Neural cell (in vitro differentiated cells): ENCODE measurements around the gene GNAI2. TPM values are rescaled to one million over a fixed set of nuclear protein-coding genes. Genes with fewer than 3 reads are reported as not detected.

ENCODE experiments used
- H2AFZ ChIP-seq: fragments of 200-600, 300-800 bp; sonication (generic), shearing (Covaris generic); 2 replicates; pipeline ENCODE4 v1.6.0; 2014; ENCODE audit warnings: low read depth, mild to moderate bottlenecking, antibody characterized with exemption, low read length, moderate library complexity
- H3F3A ChIP-seq: fragments of 200-600 bp; shearing (Covaris generic); 2 replicates; pipeline ENCODE4 v1.6.1; 2016; ENCODE audit warnings: mild to moderate bottlenecking, moderate library complexity, mixed read lengths, antibody characterized with exemption, low read length; ENCODE audit not compliant: insufficient read depth, poor library complexity, severe bottlenecking
- H3K27ac ChIP-seq: fragments of 200-600, 300-800 bp; sonication (generic), shearing (Covaris generic); 2 replicates; pipeline ENCODE4 v1.5.1; 2014; ENCODE audit warnings: mild to moderate bottlenecking, low read length, moderate library complexity
- H3K27me3 ChIP-seq: fragments of 300-800, 200-600 bp; sonication (generic), shearing (Covaris generic); 2 replicates; pipeline ENCODE4 v1.6.0; 2014; ENCODE audit warnings: mild to moderate bottlenecking, low read depth, low read length, moderate library complexity; ENCODE audit not compliant: insufficient read depth
- H3K36me3 ChIP-seq: fragments of 300-800, 200-600 bp; sonication (generic), shearing (Covaris generic); 2 replicates; pipeline ENCODE4 v1.5.1; 2014; ENCODE audit warnings: mild to moderate bottlenecking, antibody characterized with exemption, low read length, moderate library complexity; ENCODE audit not compliant: insufficient read depth
- H3K4me2 ChIP-seq: fragments of 300-800, 200-600 bp; sonication (generic), shearing (Covaris generic); 2 replicates; pipeline ENCODE4 v1.6.0; 2014; ENCODE audit warnings: mild to moderate bottlenecking, low read length
- H3K4me3 ChIP-seq: fragments of 300-800, 200-600 bp; sonication (generic), shearing (Covaris generic); 2 replicates; pipeline ENCODE4 v1.5.1; 2014; ENCODE audit warnings: mild to moderate bottlenecking, low read length, moderate library complexity
- H3K79me2 ChIP-seq: fragments of 200-600 bp; shearing (Covaris generic); replicated peaks from 2 replicates; pipeline ENCODE4 v1.6.0; 2014; ENCODE audit warnings: mild to moderate bottlenecking, low read length, moderate library complexity; ENCODE audit not compliant: insufficient read depth
- H3K9ac ChIP-seq: fragments of 300-800, 200-600 bp; sonication (generic), shearing (Covaris generic); 2 replicates; pipeline ENCODE4 v1.6.1; 2016; ENCODE audit warnings: mild to moderate bottlenecking, low read length, mixed read lengths
- H3K9me2 ChIP-seq: fragments of 200-600 bp; shearing (Covaris generic); 2 replicates; pipeline ENCODE4 v1.6.1; 2016; ENCODE audit warnings: mild to moderate bottlenecking, low read length, mixed read lengths; ENCODE audit not compliant: insufficient read depth
- H3K9me3 ChIP-seq: fragments of 200-600, 300-800 bp; sonication (generic), shearing (Covaris generic); 2 replicates; pipeline ENCODE4 v1.6.1; 2016; ENCODE audit warnings: mild to moderate bottlenecking, mixed run types, low read length, moderate library complexity, mixed read lengths
- H4K20me1 ChIP-seq: fragments of 200-600 bp; shearing (Covaris generic); 2 replicates; pipeline ENCODE4 v1.6.1; 2016; ENCODE audit warnings: mild to moderate bottlenecking, mixed run types; ENCODE audit not compliant: insufficient read depth
- EP300 ChIP-seq: fragments of 450-650 bp; conservative IDR thresholded peaks from 2 replicates; pipeline ENCODE4 v1.6.1; 2014; ENCODE audit warnings: antibody characterized with exemption, mild to moderate bottlenecking, moderate library complexity; ENCODE audit not compliant: poor library complexity, severe bottlenecking
- EZH2 ChIP-seq: fragments of 200-600, 300-800 bp; shearing (Covaris generic), sonication (generic); IDR thresholded peaks from 2 replicates; pipeline ENCODE4 v1.6.1; 2014; ENCODE audit warnings: antibody characterized with exemption, low read length, borderline replicate concordance, mild to moderate bottlenecking; ENCODE audit not compliant: insufficient read depth, poor library complexity, severe bottlenecking
- MXI1 ChIP-seq: fragments of 450-650 bp; conservative IDR thresholded peaks from 2 replicates; pipeline ENCODE4 v1.6.1; 2014; ENCODE audit warnings: antibody characterized with exemption, mild to moderate bottlenecking; ENCODE audit not compliant: poor library complexity, severe bottlenecking
- POLR2AphosphoS5 ChIP-seq: IDR thresholded peaks from 2 replicates; pipeline ENCODE4 v1.6.1; 2012
- RAD21 ChIP-seq: fragments of 450-650 bp; conservative IDR thresholded peaks from 2 replicates; pipeline ENCODE4 v1.6.1; 2014; ENCODE audit warnings: antibody characterized with exemption, mild to moderate bottlenecking, moderate library complexity
- SMC3 ChIP-seq: fragments of 450-650 bp; conservative IDR thresholded peaks from 2 replicates; pipeline ENCODE4 v1.6.1; 2014; ENCODE audit warnings: antibody characterized with exemption, mild to moderate bottlenecking, moderate library complexity; ENCODE audit not compliant: poor library complexity
- TAF1 ChIP-seq: IDR thresholded peaks from 2 replicates; pipeline ENCODE4 v1.6.1; 2012; ENCODE audit warnings: low read depth
- polyA plus RNA-seq: library from polyadenylated mRNA; depleted of rRNA; stranded (reverse); fragments of >200 nt; gene quantifications from 2 replicates; pipeline ENCODE4 v1.2.3, GENCODE V29; 2014
- small RNA-seq, 3 experiments: library from RNA; depleted of rRNA; stranded (forward); fragments of <200 nt; gene quantifications; one replicate each; pipeline ENCODE3, GENCODE V24; 2012
- TF ChIP-seq, protein P1 (sequence below): IDR thresholded peaks from 2 replicates; pipeline ENCODE4 v1.6.1; 2012; ENCODE audit warnings: borderline replicate concordance
- TF ChIP-seq, protein P2 (sequence below): fragments of 450-650 bp; IDR thresholded peaks from 2 replicates; pipeline ENCODE4 v1.5.1; 2014; ENCODE audit warnings: antibody characterized with exemption, mild to moderate bottlenecking, moderate library complexity; ENCODE audit not compliant: poor library complexity, severe bottlenecking

Gene GNAI2
- polyA plus RNA-seq, 1 donor from 2014 or later: 101 TPM

DNA sequence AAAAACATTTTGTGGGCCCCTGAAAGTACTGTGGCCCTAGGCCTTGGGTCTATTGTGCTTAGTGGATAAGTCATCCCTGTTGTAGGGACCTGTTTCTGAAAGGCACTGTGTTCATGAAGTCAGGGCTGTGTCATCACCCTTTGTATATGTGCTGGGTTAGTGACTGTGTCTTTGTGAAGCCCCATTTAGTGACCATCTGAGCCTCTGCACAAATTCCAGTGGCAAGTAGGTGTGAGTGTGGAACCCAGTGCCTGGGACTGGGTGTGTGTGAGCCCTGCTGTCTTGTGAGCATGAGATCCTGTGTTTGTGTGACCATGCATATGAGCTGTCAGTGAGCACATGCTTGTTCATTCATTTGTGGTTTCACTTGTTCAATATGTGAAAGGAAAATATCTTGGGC, 68.6 kb downstream of the GNAI2 start:
- no peak overlapping the region for H3K4me3 ChIP-seq
- no peak overlapping the region for H3K9ac ChIP-seq
- no peaks in the 10 kb centered on the region for H3F3A ChIP-seq
- no peaks in the 10 kb centered on the region for H3K9me3 ChIP-seq
- no peak overlapping the region for H3K4me2 ChIP-seq
- no peaks in the 10 kb centered on the region for H3K27me3 ChIP-seq
- H3K9me2 ChIP-seq: no peaks in the 10 kb centered on the region
- TF ChIP-seq EP300: no peak
- TF ChIP-seq RAD21: no peak
- TF ChIP-seq, protein P1, sequence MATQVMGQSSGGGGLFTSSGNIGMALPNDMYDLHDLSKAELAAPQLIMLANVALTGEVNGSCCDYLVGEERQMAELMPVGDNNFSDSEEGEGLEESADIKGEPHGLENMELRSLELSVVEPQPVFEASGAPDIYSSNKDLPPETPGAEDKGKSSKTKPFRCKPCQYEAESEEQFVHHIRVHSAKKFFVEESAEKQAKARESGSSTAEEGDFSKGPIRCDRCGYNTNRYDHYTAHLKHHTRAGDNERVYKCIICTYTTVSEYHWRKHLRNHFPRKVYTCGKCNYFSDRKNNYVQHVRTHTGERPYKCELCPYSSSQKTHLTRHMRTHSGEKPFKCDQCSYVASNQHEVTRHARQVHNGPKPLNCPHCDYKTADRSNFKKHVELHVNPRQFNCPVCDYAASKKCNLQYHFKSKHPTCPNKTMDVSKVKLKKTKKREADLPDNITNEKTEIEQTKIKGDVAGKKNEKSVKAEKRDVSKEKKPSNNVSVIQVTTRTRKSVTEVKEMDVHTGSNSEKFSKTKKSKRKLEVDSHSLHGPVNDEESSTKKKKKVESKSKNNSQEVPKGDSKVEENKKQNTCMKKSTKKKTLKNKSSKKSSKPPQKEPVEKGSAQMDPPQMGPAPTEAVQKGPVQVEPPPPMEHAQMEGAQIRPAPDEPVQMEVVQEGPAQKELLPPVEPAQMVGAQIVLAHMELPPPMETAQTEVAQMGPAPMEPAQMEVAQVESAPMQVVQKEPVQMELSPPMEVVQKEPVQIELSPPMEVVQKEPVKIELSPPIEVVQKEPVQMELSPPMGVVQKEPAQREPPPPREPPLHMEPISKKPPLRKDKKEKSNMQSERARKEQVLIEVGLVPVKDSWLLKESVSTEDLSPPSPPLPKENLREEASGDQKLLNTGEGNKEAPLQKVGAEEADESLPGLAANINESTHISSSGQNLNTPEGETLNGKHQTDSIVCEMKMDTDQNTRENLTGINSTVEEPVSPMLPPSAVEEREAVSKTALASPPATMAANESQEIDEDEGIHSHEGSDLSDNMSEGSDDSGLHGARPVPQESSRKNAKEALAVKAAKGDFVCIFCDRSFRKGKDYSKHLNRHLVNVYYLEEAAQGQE: no peak
- TF ChIP-seq TAF1: no peak
- TF ChIP-seq SMC3: no peak
- TF ChIP-seq, protein P2, sequence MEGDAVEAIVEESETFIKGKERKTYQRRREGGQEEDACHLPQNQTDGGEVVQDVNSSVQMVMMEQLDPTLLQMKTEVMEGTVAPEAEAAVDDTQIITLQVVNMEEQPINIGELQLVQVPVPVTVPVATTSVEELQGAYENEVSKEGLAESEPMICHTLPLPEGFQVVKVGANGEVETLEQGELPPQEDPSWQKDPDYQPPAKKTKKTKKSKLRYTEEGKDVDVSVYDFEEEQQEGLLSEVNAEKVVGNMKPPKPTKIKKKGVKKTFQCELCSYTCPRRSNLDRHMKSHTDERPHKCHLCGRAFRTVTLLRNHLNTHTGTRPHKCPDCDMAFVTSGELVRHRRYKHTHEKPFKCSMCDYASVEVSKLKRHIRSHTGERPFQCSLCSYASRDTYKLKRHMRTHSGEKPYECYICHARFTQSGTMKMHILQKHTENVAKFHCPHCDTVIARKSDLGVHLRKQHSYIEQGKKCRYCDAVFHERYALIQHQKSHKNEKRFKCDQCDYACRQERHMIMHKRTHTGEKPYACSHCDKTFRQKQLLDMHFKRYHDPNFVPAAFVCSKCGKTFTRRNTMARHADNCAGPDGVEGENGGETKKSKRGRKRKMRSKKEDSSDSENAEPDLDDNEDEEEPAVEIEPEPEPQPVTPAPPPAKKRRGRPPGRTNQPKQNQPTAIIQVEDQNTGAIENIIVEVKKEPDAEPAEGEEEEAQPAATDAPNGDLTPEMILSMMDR: no peak
- TF ChIP-seq EZH2: no peak
- no peak for TF ChIP-seq MXI1
- no peak for TF ChIP-seq POLR2AphosphoS5
- no peak overlapping the region for H2AFZ ChIP-seq
- H3K36me3 ChIP-seq: no peaks in the 10 kb centered on the region
- H3K79me2 ChIP-seq: no peaks in the 10 kb centered on the region
- no peak overlapping the region for H3K27ac ChIP-seq
- H4K20me1 ChIP-seq: no peaks in the 10 kb centered on the region

Small RNA genes lying within 50 kb of the gene (small RNA-seq; reads per million reads assigned to genes)
- 0 reads per million in 3 experiments for gene MIR5787

Other genes starting within 250 kb of the GNAI2 start
- gene RBM5, start 147.3 kb upstream of the GNAI2 start, polyA plus RNA-seq: 632 and 695 TPM in 2 replicates
- gene SEMA3F, start 80.9 kb upstream of the GNAI2 start, polyA plus RNA-seq: 17.0 and 20.4 TPM in 2 replicates
- not detected in 2 replicates for gene GNAT1, start 44.6 kb upstream of the GNAI2 start, polyA plus RNA-seq
- gene SLC38A3, start 30.9 kb upstream of the GNAI2 start, polyA plus RNA-seq: 0.66 TPM in 1 of 2 replicates, not detected in the other
- gene SEMA3B, start 32.9 kb downstream of the GNAI2 start, polyA plus RNA-seq: 7.8 and 9.6 TPM in 2 replicates
- not detected in 2 replicates for gene LSMEM2, start 42.9 kb downstream of the GNAI2 start, polyA plus RNA-seq
- gene IFRD2, start 56.2 kb downstream of the GNAI2 start, polyA plus RNA-seq: 41.8 and 76.4 TPM in 2 replicates
- gene HYAL3, start 63.2 kb downstream of the GNAI2 start, polyA plus RNA-seq: 8.8 and 9.1 TPM in 2 replicates
- 4.6 and 5.3 TPM in 2 replicates for gene NAA80, start 63.2 kb downstream of the GNAI2 start, polyA plus RNA-seq
- gene HYAL1, start 67.4 kb downstream of the GNAI2 start, polyA plus RNA-seq: 2.2 and 4.7 TPM in 2 replicates
- 116 and 138 TPM in 2 replicates for gene HYAL2, start 86.5 kb downstream of the GNAI2 start, polyA plus RNA-seq
- 88.8 and 106 TPM in 2 replicates for gene TUSC2, start 92.0 kb downstream of the GNAI2 start, polyA plus RNA-seq
- gene RASSF1, start 104.6 kb downstream of the GNAI2 start, polyA plus RNA-seq: 51.4 and 54.0 TPM in 2 replicates
- 5.0 and 5.2 TPM in 2 replicates for gene ZMYND10, start 109.5 kb downstream of the GNAI2 start, polyA plus RNA-seq
- gene NPRL2, start 114.6 kb downstream of the GNAI2 start, polyA plus RNA-seq: 118 and 128 TPM in 2 replicates
- gene CYB561D2, start 114.7 kb downstream of the GNAI2 start, polyA plus RNA-seq: 21.2 and 28.9 TPM in 2 replicates
- gene TMEM115, start 123.3 kb downstream of the GNAI2 start, polyA plus RNA-seq: 17.8 and 24.7 TPM in 2 replicates